C4-2B (cell line): ENCODE measurements around the gene VDAC2.

Experiments
- ZFX ChIP-seq: fragments of 450-650 bp; IDR thresholded peaks from 2 replicates; pipeline ENCODE4 v1.6.1; 2017
- TF ChIP-seq, protein P1 (sequence below): fragments of 450-650 bp; conservative IDR thresholded peaks from 2 replicates; pipeline ENCODE4 v1.5.1; 2017; ENCODE audit warnings: mild to moderate bottlenecking

DNA sequence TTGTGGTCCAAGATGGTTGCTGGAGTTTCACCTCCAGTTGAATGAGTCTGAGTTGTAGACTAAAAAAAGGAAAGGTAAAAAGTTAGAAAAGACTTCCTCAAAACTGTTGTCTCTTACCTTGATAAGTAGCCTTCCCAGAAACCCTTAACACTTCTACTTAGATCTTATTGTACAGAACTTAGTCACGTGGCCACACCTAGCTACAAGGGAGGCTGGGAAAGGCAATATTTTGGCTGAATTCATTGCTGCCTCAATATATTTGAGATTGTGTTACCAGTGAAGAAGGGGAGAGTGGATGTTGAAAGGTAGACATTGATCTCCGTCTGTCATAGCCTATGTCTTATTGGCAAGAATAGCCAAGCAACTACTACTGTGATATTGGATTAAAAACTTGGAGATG lies 35.5 kb upstream of the VDAC2 start:
- TF ChIP-seq, protein P1, sequence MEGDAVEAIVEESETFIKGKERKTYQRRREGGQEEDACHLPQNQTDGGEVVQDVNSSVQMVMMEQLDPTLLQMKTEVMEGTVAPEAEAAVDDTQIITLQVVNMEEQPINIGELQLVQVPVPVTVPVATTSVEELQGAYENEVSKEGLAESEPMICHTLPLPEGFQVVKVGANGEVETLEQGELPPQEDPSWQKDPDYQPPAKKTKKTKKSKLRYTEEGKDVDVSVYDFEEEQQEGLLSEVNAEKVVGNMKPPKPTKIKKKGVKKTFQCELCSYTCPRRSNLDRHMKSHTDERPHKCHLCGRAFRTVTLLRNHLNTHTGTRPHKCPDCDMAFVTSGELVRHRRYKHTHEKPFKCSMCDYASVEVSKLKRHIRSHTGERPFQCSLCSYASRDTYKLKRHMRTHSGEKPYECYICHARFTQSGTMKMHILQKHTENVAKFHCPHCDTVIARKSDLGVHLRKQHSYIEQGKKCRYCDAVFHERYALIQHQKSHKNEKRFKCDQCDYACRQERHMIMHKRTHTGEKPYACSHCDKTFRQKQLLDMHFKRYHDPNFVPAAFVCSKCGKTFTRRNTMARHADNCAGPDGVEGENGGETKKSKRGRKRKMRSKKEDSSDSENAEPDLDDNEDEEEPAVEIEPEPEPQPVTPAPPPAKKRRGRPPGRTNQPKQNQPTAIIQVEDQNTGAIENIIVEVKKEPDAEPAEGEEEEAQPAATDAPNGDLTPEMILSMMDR, result no peak
- TF ChIP-seq ZFX, result no peak
